Activated CD4-positive, alpha-beta memory T cell treated with anti-CD3 and anti-CD28 coated beads for 36 hours (primary cell): Measurements from ENCODE around the gene PLA2G6. TPM values are rescaled to one million over a fixed set of nuclear protein-coding genes. Genes with fewer than 3 reads are reported as not detected.
A peak's percentile ranks its signal among the peaks of the same experiment; 100 is the strongest.

Experiments used
- CTCF ChIA-PET: fragments of 350-600 bp; sonication (Branson Sonifier 250); formaldehyde crosslinking; loops from one replicate; lab custom pipeline; 2021; ENCODE audit warnings: antibody characterized with exemption, inconsistent platforms; lab: Charles Lee
- POLR2A ChIA-PET: fragments of 350-600 bp; sonication (Branson Sonifier 250); formaldehyde crosslinking; loops from one replicate; lab custom pipeline; 2021; ENCODE audit warnings: antibody characterized with exemption; lab: Charles Lee
- DNase-seq: peaks from one replicate; pipeline ENCODE4 v3.0.0-alpha.2; 2020
- H3K27ac Mint-ChIP-seq: one replicate; pipeline ENCODE4 v1.8.0; 2021; ENCODE audit warnings: mixed read lengths
- H3K27me3 Mint-ChIP-seq: one replicate; pipeline ENCODE4 v1.8.0; 2021; ENCODE audit warnings: mixed read lengths
- H3K36me3 Mint-ChIP-seq: one replicate; pipeline ENCODE4 v1.8.0; 2021; ENCODE audit warnings: mixed read lengths
- H3K4me1 Mint-ChIP-seq: one replicate; pipeline ENCODE4 v1.8.0; 2021; ENCODE audit warnings: low read depth, mixed read lengths
- H3K4me3 Mint-ChIP-seq: one replicate; pipeline ENCODE4 v1.8.0; 2021; ENCODE audit warnings: mild to moderate bottlenecking, mixed read lengths
- H3K9me3 Mint-ChIP-seq: one replicate; pipeline ENCODE4 v1.8.0; 2021; ENCODE audit warnings: mixed read lengths
- intact Hi-C: fragments of 100-400 bp; cut with micrococcal nuclease; formaldehyde crosslinking; loops from one replicate; pipeline ENCODE4 v1.15.1; 2023
- total RNA-seq, 2 experiments: library from RNA; stranded (reverse); gene quantifications; one replicate each; pipeline ENCODE4 v1.2.3, GENCODE V29; 2021

PLA2G6 gene
- total RNA-seq, 2 experiments from 2014 or later = 63.7 to 69.5 TPM

- intact Hi-C loops = no loop called here
- CTCF ChIA-PET = no interaction called here
- no peak overlapping the region for H3K4me3 Mint-ChIP-seq
- H3K36me3 Mint-ChIP-seq = peaks cover 2% of the 10 kb centered on the region
- no peak overlapping the region for H3K27ac Mint-ChIP-seq
- POLR2A ChIA-PET = no interaction called here
- H3K4me1 Mint-ChIP-seq = peaks cover 22% of the 10 kb centered on the region
- H3K9me3 Mint-ChIP-seq = no peaks in the 10 kb centered on the region
- DNase-seq = no peak
- H3K27me3 Mint-ChIP-seq = no peaks in the 10 kb centered on the region
Measured at GRCh38 chr22:38221908-38222796, 40.5 kb upstream of the PLA2G6 start.

- POLR2A ChIA-PET = no interaction called here
Measured at GRCh38 chr22:38221407-38221806, 39.8 kb upstream of the PLA2G6 start.

GRCh38 chr22:38220653-38221386 lies 39.2 kb upstream of the PLA2G6 start:
- ChIA-PET CTCF (interaction anchor here (0.7 kb wide), 1 partner anchor 166 kb away, joined by 3 read pairs; no protein-coding TSS in a partner anchor), POLR2A (no interaction called here)
- intact Hi-C loops = no loop called here
- Mint-ChIP-seq H3K36me3 (peaks cover 2% of the 10 kb centered on the region), H3K9me3 (no peaks in the 10 kb centered on the region), H3K4me1 (peaks cover 26% of the 10 kb centered on the region), H3K4me3 (no peak overlapping the region), H3K27ac (no peak overlapping the region), H3K27me3 (no peaks in the 10 kb centered on the region)
- DNase-seq = no peak

More at GRCh38 chr22:38221407-38221806, 39.8 kb upstream of the PLA2G6 start:
- Mint-ChIP-seq H3K27ac (no peak overlapping the region), H3K9me3 (no peaks in the 10 kb centered on the region), H3K4me1 (peaks cover 24% of the 10 kb centered on the region), H3K4me3 (no peak overlapping the region), H3K27me3 (no peaks in the 10 kb centered on the region), H3K36me3 (peaks cover 2% of the 10 kb centered on the region)
- intact Hi-C loops = no loop called here
- CTCF ChIA-PET = no interaction called here
- no peak for DNase-seq

GRCh38 chr22:38220163-38220562 lies 38.5 kb upstream of the PLA2G6 start:
- H3K27ac Mint-ChIP-seq = peak overlapping the region; percentile 33
- no peaks in the 10 kb centered on the region for H3K27me3 Mint-ChIP-seq
- CTCF ChIA-PET = interaction anchor here (0.7 to 2.7 kb wide), 5 partner anchors 8 to 168 kb away, joined by 3 to 9 read pairs (median 3); no protein-coding TSS in a partner anchor
- H3K4me1 Mint-ChIP-seq = peaks cover 26% of the 10 kb centered on the region
- H3K36me3 Mint-ChIP-seq = peaks cover 2% of the 10 kb centered on the region
- no peak overlapping the region for H3K4me3 Mint-ChIP-seq
- intact Hi-C loops = no loop called here
- POLR2A ChIA-PET = interaction anchor here (1.1 kb wide), 1 partner anchor 39 kb away, joined by 3 read pairs; no protein-coding TSS in a partner anchor
- DNase-seq = no peak
- H3K9me3 Mint-ChIP-seq = no peaks in the 10 kb centered on the region

- ChIA-PET CTCF (interaction anchor here (0.7 to 2.7 kb wide), 6 partner anchors 9 to 167 kb away, joined by 3 to 9 read pairs (median 3); no protein-coding TSS in a partner anchor), POLR2A (interaction anchor here (1.1 to 1.6 kb wide), 2 partner anchors 18 to 39 kb away, joined by 3 to 8 read pairs; partner anchors contain the start of gene MAFF)
- Mint-ChIP-seq H3K27me3 (no peaks in the 10 kb centered on the region), H3K36me3 (peaks cover 6% of the 10 kb centered on the region), H3K27ac (peak overlapping the region; percentile 77), H3K9me3 (no peaks in the 10 kb centered on the region), H3K4me3 (no peak overlapping the region), H3K4me1 (peaks cover 31% of the 10 kb centered on the region)
- DNase-seq = no peak
- intact Hi-C loops = loop anchor here (5.0 kb wide), 1 partner anchor 37 kb away; the partner anchor contains the start of gene PLA2G6
Measured at GRCh38 chr22:38219632-38220031, 38.0 kb upstream of the PLA2G6 start.

GRCh38 chr22:38218661-38219622 lies 37.3 kb upstream of the PLA2G6 start:
- DNase-seq = peak; percentile 85
- intact Hi-C loops = loop anchor here (5.0 kb wide), 1 partner anchor 37 kb away; the partner anchor contains the start of gene PLA2G6
- H3K27ac Mint-ChIP-seq = peak overlapping the region; percentile 77
- no peak overlapping the region for H3K4me3 Mint-ChIP-seq
- H3K36me3 Mint-ChIP-seq = peaks cover 6% of the 10 kb centered on the region
- ChIA-PET CTCF (interaction anchor here (0.6 to 2.7 kb wide), 6 partner anchors 9 to 167 kb away, joined by 3 to 9 read pairs (median 4); no protein-coding TSS in a partner anchor), POLR2A (interaction anchor here (0.8 to 1.6 kb wide), 4 partner anchors 15 to 38 kb away, joined by 3 to 8 read pairs (median 3); partner anchors contain the start of genes MAFF and PLA2G6)
- peaks cover 33% of the 10 kb centered on the region for H3K4me1 Mint-ChIP-seq
- no peaks in the 10 kb centered on the region for H3K9me3 Mint-ChIP-seq
- H3K27me3 Mint-ChIP-seq = no peaks in the 10 kb centered on the region

- peaks cover 7% of the 10 kb centered on the region for H3K36me3 Mint-ChIP-seq
- ChIA-PET POLR2A (interaction anchor here (0.6 to 2.0 kb wide), 3 partner anchors 12 to 92 kb away, joined by 3 to 10 read pairs (median 8); partner anchors contain the start of gene MAFF), CTCF (interaction anchor here (0.9 to 1.1 kb wide), 2 partner anchors 11 to 101 kb away, joined by 3 to 4 read pairs; no protein-coding TSS in a partner anchor)
- no peak overlapping the region for H3K4me3 Mint-ChIP-seq
- H3K27ac Mint-ChIP-seq = peak overlapping the region; percentile 45
- DNase-seq = no peak
- intact Hi-C loops = loop anchor here (5.0 kb wide), 1 partner anchor 33 kb away; the partner anchor contains the start of gene PLA2G6
- no peaks in the 10 kb centered on the region for H3K27me3 Mint-ChIP-seq
- peaks cover 47% of the 10 kb centered on the region for H3K4me1 Mint-ChIP-seq
- no peaks in the 10 kb centered on the region for H3K9me3 Mint-ChIP-seq
Measured at GRCh38 chr22:38215156-38216038, 33.8 kb upstream of the PLA2G6 start.

GRCh38 chr22:38214302-38215056 lies 32.8 kb upstream of the PLA2G6 start:
- ChIA-PET POLR2A (interaction anchor here (0.6 to 2.0 kb wide), 3 partner anchors 11 to 93 kb away, joined by 3 to 10 read pairs (median 8); partner anchors contain the start of gene MAFF), CTCF (interaction anchor here (0.8 to 1.2 kb wide), 4 partner anchors 11 to 162 kb away, joined by 3 to 5 read pairs (median 4); partner anchors contain the start of gene MAFF)

GRCh38 chr22:38213990-38214301 lies 32.3 kb upstream of the PLA2G6 start:
- no peak overlapping the region for H3K4me3 Mint-ChIP-seq
- intact Hi-C loops = no loop called here
- peaks cover 8% of the 10 kb centered on the region for H3K36me3 Mint-ChIP-seq
- POLR2A ChIA-PET = interaction anchor here (2.0 kb wide), 1 partner anchor 10 kb away, joined by 10 read pairs; no protein-coding TSS in a partner anchor
- H3K27me3 Mint-ChIP-seq = no peaks in the 10 kb centered on the region
- no peak overlapping the region for H3K27ac Mint-ChIP-seq
- H3K9me3 Mint-ChIP-seq = no peaks in the 10 kb centered on the region
- CTCF ChIA-PET = interaction anchor here (0.9 to 1.2 kb wide), 3 partner anchors 10 to 162 kb away, joined by 3 to 5 read pairs (median 4); no protein-coding TSS in a partner anchor
- DNase-seq = no peak
- H3K4me1 Mint-ChIP-seq = peaks cover 41% of the 10 kb centered on the region

More at GRCh38 chr22:38214302-38215056, 32.8 kb upstream of the PLA2G6 start:
- Mint-ChIP-seq H3K4me1 (peaks cover 47% of the 10 kb centered on the region), H3K27ac (no peak overlapping the region), H3K36me3 (peaks cover 8% of the 10 kb centered on the region), H3K9me3 (no peaks in the 10 kb centered on the region), H3K4me3 (no peak overlapping the region), H3K27me3 (no peaks in the 10 kb centered on the region)
- intact Hi-C loops = loop anchor here (5.0 kb wide), 1 partner anchor 32 kb away; the partner anchor contains the start of gene PLA2G6
- DNase-seq = peak; percentile 81
